HG03025 (cell line): ENCODE measurements around the gene NUP210L.
A peak's percentile ranks its signal among the peaks of the same experiment; 100 is the strongest.

Source experiments
- ATAC-seq: cut with Tn5 transposase; IDR thresholded peaks from one replicate; pipeline ENCODE4 v1.9.1; 2021; ENCODE audit warnings: mild to moderate bottlenecking, moderate library complexity; ENCODE audit not compliant: unreplicated experiment, low FRiP score

NUP210L gene

GRCh38 chr1:153970346-153970745, 184.5 kb downstream of the NUP210L start:
- no peak for ATAC-seq

- ATAC-seq: no peak
These were observed 185.9 kb downstream of the NUP210L start for GRCh38 chr1:153968972-153969371.

- no peak for ATAC-seq
These were observed 186.5 kb downstream of the NUP210L start for GRCh38 chr1:153968408-153968807.

DNA sequence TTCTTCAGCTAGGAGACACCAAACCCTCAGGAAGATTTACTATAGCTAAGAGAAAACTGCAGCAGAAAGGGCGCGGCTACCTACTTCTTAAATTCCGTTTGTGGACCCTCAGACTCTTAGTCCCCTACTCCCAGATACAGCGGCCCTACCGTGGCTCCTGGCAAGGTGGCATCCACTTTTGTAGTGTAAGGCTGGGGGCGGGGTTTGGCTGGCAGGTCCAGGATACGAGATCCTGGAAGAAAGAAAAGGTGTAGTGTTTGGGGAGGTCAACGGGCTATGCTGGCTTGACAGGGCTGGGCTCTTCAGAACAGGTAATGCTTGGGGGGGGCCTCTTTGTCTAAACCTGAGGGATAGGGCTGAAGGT, 186.9 kb downstream of the NUP210L start:
- ATAC-seq: no peak

DNA sequence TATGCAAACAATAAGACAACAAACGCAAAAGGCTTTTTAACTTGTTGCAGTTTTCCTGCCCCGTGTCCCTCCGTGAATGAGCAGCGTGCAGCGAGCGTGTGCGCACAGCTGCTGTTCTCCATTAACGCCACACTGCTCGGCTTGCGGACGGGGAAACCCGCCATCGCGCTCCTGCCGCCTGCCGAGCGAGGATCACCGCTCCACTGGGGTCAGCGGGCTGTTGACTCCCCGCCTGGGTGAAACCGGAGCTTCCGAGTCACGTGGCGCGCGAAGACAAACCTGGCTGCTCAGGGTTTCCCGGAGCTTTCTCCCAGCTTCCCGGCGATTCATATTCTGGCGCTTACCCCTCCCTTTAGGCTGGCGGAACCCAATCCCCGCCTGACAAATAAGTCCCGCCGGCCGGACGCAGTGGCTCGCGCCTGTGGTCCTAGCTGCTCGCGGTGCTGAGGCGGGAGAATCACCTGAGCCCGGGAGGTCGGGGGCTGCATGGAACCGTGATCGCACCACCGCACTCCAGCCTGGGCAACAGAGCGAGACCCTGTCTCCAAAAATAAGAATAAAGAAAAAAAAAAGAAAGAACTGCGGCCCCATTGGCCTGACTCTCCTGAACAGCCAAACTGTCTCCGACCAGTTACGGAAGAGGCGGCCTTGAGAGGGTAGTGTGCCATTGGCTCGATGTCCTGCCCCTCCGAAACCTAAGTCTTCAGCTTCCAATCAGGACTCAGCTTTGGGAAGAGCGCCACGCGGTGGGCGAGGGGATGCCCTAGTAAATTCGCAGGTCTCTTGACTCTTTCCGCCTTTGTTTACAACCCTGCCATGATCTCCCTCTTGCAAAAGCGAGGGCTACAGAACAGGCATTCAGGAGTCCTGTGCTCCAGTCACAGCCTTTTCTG, 187.5 kb downstream of the NUP210L start, which contains the start of gene CREB3L4:
CREB3L4 (plus strand) TSS at position 796 of the 893 bp plus-strand sequence. CDS start 624 bp downstream, outside the sequence.
- peak; percentile 61 for ATAC-seq

DNA sequence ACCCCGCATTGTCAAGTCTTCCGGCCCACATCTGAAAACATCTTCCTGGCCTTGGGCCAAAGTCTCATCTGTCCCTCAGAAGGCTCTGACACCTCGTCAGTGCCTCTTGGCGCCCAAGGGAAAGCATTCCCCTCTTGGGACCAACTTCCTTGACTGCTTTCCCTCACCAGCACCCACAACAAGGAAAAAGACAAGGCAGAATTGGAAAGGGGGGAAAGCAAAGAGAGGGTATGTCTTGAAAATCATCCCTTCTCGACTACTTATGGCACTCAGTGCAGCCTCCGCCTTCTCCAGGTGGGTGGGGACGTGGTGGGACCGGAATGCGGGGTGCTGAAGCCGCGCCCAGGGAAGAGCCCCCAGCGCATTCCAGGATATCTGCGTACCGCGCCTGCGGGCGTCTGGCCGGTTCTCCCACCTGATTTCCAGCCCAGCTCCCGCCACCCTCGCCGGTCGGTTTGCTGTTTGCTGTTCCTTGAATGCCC, 191.0 kb downstream of the NUP210L start:
- ATAC-seq: no peak

DNA sequence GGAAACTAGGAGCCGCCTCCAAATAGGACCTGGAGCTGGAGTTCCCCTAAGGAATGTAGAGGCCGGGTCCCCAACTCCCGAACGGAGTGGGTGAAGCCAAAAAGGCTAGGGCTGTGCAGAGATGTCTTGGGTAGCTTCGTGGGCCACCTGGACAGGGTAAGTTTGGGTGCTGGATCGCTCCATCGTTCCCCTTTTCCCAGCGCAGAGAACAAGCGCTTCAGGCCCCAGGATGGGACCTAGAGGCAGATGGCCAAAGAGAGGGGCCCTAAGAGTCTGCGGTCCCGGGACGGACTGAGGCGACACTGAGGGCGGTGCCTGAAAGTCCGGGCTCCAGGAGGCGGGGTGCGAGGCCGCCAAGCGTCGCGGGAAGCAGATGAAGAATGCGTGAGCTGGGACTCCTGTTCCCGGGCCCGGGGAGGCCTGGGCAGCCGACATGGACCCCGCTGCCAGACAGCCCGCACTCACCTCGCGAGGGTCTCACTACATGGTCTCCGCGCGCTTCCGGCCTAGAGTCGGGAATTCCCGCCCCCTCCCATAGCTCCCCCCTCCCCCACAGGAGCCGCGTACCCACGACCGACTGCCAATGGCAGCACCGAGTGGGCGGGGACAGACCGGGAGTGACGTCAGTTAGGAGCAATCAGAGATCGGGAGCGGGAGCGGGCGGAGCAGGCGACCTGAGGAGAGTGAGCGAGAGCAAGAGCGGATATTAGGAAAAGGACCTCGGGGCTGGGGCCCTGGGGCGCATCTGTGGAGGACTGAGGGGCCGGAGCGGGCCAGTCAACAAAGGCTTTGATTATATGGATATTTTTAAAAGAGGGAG, 191.6 kb downstream of the NUP210L start, which contains the start of gene SLC39A1:
SLC39A1 (minus strand) TSS at position 508 of the 820 bp plus-strand sequence. CDS start 822 bp downstream, outside the sequence.
- peak; percentile 43 for ATAC-seq

DNA sequence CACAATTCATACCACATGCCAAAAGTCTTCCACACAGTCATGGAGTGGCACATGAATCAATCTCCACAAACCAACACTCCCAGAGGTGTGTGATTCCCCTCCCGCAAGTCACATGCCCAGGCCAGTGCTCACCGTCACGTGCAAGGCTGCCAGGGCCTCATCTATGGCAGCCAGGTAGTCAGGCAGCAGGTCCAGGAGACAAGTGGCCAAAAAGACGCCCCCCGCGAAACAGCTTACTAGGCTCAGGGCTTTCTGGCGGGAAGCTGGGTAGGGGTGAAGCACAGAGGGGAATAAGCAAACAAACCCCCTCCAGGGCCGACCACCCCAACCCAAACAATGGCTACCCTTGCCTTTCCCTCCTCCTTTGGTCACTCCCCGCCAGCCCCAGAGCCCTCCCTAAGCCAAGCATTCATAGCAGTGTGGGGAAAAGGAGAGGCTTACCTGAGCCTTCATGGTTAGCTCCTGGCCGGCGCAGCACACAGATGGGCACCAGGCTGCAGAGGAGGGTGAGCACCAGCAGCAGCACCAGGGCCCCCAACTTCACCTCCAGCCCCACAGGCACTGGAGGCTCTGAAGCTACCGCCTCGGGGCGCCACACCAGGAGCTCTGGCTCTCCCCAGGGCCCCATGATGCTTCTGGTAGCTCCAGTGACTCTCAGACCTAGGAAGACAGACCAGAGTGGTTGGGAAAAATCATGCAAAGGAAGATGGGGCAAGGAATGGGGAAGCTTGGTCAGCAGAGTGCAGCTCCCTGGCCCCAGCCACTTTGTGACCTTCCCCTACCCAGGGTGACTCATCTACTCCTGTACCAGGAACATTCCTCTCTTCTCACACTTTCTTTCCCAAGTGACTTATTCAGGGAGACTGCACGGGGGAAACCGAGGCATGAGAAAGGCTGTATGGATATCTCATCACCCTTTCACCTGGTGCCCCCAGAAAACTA, 192.5 kb downstream of the NUP210L start:
- no peak for ATAC-seq

- ATAC-seq: no peak
These were observed 193.5 kb downstream of the NUP210L start for GRCh38 chr1:153961421-153961820.

DNA sequence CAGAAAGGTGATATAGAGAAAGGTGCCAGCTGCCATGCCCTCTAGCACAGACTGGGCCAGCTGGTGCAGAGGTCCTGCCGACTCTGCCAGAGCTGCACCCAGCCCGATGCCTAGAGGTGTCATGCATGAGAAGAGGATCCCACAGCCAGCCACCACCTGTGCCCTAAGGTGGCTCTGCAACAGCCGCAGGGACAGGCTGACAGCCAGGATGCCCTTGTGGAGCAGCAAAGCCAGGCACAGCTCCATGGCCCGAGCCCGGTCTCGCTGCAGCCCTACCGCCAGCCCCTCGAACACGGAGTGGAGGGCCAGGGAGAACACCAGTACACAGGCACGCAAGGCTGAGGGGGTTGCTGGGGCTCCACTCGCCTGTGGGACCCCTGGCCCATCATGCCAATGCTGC, 194.7 kb downstream of the NUP210L start:
- ATAC-seq: no peak

DNA sequence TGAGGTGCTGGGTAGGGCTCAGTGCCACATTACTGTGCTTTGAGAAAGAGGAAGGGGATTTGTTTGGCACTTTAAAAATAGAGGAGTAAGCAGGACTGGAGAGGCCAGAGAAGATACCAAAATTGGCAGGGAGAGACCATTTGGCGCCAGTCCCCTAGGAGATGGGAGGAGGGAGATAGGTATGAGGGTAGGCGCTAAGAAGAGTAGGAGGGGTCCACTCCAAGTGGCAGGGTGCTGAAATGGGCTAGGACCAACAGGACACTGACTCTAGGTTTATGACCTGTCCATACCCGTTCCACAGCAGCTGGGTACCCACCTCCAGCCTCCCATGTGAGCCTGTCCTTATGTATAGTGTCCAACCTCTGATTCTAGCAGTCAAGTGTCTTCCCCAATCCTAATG, 195.4 kb downstream of the NUP210L start:
- ATAC-seq: no peak

DNA sequence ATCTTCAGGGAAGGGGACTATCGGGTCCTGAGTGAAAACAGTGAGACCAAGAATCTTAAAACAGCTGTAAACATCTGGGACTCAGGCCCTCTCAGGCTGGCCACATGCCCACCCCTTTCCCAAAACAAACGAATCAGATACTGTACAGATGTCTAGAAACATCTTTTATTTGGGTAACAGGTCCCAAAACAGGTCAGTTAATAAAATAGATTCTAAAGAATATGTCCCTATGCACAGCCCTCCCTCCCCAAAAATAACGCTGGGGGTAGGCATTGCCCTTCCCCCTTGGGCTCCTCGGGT, 196.0 kb downstream of the NUP210L start:
- no peak for ATAC-seq

DNA sequence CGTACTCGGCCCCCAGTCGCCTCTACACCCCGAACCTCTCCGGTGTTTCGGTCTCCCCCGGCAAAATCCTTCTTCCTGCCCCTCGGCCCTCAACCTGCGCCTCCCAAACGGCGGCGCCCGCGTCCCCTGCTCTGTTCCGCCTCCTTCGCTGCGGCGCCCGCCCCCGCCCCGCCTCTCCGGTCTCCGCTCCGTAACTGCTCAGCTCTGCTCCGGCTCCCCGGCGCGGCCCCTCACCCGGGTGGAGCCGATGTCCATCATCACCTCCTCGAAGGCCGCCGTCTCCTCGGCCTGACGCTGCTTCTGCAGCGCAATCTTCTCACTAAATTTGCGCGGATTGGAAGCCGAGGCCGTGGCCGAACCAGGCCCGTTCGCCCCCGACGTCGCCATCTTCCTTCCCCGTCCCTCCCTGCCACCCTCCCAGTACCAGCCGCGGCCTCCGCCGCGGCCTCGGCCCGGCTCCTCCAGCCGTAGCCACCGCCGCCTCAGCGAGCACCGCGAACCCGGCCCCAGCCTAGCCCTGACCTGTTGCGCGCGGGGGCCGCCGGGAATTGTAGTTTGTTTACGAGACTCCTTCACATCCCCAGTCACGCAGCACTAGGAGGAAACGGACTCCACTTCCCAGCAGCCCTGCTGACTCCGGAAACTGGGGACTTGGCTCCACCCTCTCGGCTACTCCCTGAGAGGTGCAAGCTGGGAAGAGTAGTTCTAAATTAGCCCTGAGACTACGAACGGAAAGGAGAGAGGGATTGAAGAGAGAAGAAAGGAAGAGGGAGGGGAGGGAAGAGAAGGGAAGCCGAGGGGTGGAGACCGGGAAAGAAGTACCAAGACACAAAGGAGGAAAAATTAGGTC, 196.5 kb downstream of the NUP210L start, which contains the start of gene CRTC2:
CRTC2 (minus strand) TSS at position 502 of the 850 bp plus-strand sequence; CDS start at position 387, 115 bp downstream.
- peak; percentile 74 for ATAC-seq

GRCh38 chr1:153957744-153958110, 197.1 kb downstream of the NUP210L start:
- ATAC-seq: peak; percentile 3

DNA sequence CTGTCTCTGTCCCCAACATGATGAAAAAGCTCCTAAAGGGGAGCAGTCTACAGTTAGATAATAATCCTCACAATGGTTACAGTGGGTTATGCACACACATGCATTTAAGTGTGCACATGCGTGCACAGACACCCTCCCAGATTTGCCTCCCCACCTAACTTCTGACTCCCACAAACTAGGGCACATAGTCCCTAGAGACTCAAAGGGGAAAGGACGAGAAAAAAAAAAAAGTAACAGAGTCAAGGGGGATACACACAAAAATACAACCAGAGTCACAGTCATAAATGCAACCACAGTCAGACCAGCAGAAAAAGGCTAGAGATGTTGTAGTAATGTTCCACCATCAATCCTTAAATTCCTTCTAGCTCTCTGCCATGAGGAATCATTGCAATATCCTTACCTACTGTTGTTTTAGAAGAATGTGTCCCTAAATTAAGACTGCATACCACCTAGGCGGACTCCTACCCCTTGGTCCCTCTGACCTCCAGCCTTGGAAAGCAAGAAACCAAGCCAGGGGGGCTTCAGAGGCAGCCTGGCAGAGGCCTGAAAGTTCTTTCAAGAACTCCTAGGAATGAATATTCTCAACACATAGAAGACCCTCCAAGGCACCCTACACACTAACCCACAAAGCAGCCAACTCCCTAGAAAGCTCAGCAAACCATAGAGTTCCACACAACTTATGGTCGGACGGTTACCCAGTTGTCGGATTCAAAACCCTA, 197.7 kb downstream of the NUP210L start:
- no peak for ATAC-seq

- ATAC-seq: no peak
These were observed 200.0 kb downstream of the NUP210L start for GRCh38 chr1:153954826-153955225.

- ATAC-seq: no peak
These were observed 201.0 kb downstream of the NUP210L start for GRCh38 chr1:153953859-153954365.

DNA sequence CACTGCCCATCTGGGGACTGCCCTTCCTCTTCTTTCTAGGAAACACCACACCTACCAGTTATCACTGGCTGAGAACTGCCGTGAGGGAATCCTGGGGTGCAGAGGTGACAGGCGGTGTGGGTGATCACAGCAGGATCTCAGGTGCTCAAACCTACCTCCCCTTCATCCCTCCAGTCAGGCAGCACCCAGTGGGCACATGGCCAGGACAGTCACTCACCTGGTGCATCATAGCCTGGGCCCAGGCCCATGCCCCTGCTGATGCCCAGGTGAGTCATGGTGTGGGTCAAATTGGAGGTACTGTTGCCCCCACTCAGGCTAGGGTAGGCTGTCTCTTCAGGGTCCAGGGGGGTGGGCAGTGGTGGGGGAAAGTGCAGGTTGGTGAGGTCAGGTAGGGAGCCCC, 203.1 kb downstream of the NUP210L start:
- no peak for ATAC-seq
